Coronary artery (tissue), 2 donors: ENCODE measurements around the gene TNS1.
A peak's percentile ranks its signal among the peaks of the same experiment; 100 is the strongest.

ENCODE experiments used
- DNase-seq: peaks from one replicate; pipeline ENCODE4 v3.0.0-alpha.2; 2017; ENCODE audit warnings: low spot score
- H3K27ac ChIP-seq, 2 donors: fragments of 200-600 bp; sonication (generic); one replicate each; pipeline ENCODE4 v1.5.1; 2016 to 2019
- H3K4me3 ChIP-seq: fragments of 200-600 bp; sonication (generic); 2 replicates; pipeline ENCODE4 v1.5.1; 2016; ENCODE audit warnings: mild to moderate bottlenecking, moderate library complexity
- TF ChIP-seq, protein P1 (sequence below): fragments of 200-600 bp; sonication (generic); IDR thresholded peaks from one replicate; pipeline ENCODE4 v1.5.1; 2019; ENCODE audit warnings: antibody characterized with exemption

The TNS1 gene

DNA sequence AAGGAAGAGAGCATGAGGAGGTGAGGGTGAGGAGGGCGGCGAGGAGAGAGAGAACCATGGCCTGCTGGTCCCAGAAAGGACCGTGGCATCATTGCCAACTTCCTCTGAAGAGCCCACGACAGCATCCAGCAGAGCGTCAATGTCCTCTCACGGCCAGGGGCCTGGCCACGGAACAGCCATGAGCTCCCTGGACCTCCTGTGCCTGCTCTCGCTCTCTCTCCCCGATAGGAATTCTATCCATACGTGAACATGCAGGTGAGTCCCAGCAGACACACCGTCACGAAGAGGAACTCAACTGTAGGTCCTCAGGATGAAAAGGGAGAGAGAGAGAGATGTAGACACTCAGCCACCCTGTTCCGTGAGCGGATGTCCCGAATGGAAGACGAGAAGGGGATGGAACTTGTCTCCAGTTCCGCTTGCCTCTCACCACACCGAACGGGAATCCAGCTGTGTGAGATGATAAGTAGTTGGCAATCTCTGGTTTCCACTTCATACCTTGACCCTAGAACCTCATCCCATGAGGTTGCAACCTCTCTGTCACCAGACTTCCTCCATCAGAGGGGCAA lies 107.6 kb downstream of the TNS1 start:
- TF ChIP-seq, protein P1, sequence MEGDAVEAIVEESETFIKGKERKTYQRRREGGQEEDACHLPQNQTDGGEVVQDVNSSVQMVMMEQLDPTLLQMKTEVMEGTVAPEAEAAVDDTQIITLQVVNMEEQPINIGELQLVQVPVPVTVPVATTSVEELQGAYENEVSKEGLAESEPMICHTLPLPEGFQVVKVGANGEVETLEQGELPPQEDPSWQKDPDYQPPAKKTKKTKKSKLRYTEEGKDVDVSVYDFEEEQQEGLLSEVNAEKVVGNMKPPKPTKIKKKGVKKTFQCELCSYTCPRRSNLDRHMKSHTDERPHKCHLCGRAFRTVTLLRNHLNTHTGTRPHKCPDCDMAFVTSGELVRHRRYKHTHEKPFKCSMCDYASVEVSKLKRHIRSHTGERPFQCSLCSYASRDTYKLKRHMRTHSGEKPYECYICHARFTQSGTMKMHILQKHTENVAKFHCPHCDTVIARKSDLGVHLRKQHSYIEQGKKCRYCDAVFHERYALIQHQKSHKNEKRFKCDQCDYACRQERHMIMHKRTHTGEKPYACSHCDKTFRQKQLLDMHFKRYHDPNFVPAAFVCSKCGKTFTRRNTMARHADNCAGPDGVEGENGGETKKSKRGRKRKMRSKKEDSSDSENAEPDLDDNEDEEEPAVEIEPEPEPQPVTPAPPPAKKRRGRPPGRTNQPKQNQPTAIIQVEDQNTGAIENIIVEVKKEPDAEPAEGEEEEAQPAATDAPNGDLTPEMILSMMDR = no peak
- peak overlapping the region; percentile 18 for H3K4me3 ChIP-seq
- H3K27ac ChIP-seq = peak overlapping the region; percentile 57 to 99
- no peak for DNase-seq

DNA sequence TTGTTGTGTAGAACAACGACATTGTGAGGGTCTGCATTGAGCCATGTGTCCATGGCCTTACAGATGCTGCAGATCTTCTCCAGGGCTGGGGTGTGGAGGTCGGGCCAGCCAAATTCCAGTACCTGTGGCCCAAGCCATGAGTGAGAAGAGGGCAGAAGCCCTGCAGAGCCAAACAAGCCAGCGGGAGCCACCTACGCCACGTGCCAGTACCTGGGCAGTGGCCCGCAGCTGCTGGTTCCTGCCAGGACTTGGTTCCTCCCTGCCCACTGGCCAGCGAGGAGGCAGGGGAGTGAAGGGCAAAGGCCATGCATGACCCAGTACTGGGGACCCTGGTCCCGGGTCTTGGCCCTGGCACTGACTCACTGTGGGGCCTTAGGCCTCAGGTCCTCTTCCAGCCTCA lies 109.4 kb downstream of the TNS1 start:
- Histone ChIP-seq H3K4me3 (no peak overlapping the region), H3K27ac (peak overlapping the region; percentile 57 to 99)
- TF ChIP-seq, protein P1 = no peak
- no peak for DNase-seq

DNA sequence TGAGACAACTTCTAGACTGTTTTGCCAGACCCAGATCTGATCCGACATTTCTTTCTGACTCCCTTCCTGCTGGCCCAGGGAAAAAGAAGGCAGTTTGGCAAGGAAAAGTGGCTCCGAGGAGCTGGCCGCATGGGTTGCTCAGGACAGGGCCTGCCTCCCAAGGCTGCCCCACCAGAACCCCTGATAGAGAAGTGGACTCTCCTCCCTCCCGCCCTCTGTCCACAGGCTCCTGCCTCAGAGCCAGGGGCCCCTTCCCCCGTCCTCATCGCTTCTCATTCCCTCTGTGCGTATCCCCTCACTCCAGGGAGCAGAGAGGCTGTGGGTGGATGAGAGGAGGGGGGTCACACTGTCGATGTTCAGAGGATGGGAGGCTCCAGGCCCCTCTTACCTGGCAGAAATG lies 110.2 kb downstream of the TNS1 start:
- DNase-seq = no peak
- H3K27ac ChIP-seq = peak overlapping the region; percentile 57 to 99

DNA sequence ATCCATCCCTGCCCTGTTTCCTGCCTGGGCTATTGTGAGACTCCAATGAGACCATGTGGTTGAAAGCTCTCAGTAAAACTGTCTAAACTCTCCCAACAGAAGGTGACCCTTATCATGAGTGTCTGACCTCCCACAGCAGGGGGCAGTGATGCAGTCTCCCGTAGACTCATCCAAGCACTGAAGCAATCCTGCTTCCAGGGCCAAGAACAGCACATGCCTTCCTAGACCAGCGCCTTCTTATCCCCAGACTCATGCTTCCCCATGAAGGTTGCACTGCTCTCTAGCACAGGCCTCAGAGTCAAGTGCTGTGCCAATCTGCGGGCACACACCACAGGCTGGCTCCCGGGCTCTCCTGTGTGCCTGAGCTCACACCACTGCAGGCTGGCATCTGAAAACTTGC lies 112.3 kb downstream of the TNS1 start:
- TF ChIP-seq, protein P1 = no peak
- DNase-seq = no peak
- H3K27ac ChIP-seq = peak overlapping the region; percentile 57 to 99
- no peak overlapping the region for H3K4me3 ChIP-seq

More for the DNA sequence above, 110.2 kb downstream of the TNS1 start:
- TF ChIP-seq, protein P1 = no peak
- no peak overlapping the region for H3K4me3 ChIP-seq

DNA sequence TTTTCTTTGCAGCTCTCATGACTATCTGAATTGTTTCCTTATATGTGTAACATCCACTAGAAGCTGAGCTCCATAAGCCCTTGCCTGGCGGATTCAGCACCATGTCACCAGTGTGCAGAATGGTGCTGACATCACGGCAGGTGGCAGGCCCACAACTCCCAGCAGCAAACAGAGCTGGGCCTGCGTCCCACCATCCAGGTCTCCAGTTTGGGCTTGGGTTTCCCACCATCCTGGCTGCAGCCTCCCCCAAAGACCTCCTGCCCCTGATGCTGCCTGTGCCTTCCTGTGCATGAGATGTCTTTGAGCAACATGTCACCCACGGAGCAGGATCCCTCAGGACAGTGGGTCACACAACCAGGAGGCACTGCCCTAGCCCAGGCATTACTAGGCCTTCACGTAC lies 113.1 kb downstream of the TNS1 start:
- TF ChIP-seq, protein P1 = no peak
- Histone ChIP-seq H3K27ac (peak overlapping the region; percentile 57 to 99), H3K4me3 (no peak overlapping the region)
- no peak for DNase-seq

DNA sequence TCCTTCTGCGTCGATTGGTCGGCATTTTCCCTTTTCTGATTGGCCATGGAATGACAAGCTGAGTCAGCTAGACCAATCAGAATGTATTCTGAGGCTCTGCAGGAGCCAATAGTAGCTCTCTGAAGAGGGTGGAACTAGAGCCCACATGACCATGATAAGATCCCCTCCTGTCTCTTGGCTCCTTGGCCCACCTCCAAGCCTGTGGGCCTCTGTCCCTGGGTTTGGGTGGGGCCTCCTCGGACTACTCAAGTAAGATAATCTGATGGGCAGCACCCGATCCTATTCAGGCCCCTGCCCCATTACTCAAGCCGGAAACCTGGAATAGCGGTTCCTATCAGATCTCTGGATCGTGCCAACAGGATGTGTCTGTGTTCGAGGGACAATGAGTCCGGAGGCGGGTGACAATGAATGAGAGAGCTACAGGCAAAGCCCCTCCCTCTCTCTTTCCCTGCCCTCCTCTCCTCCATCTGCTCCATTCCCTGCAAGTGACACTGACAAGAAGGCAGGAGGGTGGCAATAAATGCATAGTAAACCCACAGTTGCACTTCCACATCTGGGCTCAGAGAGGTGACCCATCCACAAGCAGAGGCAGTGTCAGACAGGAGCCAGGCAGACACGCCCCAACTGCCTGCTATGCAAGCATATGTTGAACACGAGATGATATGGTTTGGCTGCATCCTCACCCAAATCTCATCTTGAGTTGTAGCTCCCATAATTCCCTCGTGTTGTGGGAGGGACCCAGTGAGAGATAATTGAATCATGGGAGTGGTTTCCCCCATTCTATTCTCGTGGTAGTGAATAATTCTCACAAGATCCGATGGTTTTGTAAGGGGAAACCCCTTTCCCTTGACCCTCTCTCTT lies 114.7 kb downstream of the TNS1 start:
- TF ChIP-seq, protein P1 = no peak
- Histone ChIP-seq H3K27ac (peak overlapping the region; percentile 54 to 99), H3K4me3 (no peak overlapping the region)
- no peak for DNase-seq
